Measurements from ENCODE around the gene GLT1D1.

The GLT1D1 gene

DNA sequence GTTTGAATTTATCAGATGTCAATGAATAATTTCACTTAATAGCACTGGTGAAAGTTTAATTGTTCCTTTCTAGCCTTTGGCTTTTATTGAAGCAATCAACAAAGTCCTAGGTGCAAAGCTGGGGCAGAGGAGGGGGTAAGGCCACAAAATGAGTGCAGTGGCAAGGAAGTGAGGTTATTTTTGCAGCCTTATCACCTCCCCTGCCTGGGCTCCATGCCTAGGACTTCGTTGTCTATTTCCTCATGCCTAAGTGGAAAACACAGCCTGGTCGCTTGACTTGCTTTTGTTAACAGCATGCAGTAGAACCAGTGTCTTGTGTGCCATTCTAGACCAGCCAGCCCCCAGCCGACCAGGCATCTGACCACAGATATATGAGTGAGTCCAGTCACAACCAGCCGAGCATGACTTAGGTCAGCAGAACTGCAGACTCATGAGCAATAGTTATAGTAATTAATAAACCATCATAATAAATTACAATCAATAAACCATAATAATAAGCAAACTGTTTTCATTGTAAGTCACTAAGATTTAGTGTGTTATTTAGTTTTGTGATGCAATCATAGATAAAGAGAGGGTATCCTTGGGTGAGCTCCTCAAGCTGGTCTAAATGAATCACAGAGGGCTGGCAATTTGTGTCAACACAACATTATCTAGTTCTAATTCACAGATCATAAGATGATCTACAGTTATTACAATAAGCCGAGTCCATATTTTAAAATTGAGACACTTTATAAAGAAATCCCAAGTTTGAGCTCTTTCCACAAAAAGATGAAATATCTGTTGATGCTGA lies 156.8 kb downstream of the GLT1D1 start:
- DNase-seq = no peak

DNA sequence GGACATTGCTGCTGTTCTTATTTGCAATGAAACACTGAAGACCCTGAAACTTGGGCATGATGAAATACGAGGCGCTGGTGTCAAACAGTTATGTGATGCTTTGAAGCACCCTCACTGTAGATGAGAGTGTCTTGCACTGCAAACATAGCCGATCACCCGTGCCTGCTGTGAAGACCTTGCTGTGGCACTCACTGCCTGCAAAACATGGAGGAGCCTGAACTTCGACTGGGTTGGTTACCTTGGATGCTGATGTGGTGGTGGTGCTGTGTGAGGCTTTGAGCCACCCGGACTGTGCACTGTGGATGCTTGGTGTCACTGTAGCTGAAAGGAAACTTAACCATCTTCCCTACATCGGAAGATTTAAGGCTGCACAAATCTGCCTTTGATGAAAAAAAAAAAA lies 162.9 kb downstream of the GLT1D1 start:
- DNase-seq = no peak

DNA sequence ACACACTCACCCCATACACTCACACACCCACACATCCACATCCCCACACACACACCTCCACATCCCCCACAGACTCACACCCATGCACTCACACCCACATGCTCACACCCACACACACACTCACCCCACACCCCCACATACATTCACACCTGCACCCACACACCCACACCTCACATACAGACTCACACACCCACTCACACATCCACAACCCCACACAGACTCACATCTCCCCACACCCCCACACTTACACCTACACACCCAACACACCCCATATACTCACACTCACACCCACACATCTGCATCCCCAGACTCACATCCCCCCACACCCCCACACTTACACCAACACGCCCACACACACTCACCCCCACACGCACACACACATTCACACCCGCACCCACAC lies 171.8 kb downstream of the GLT1D1 start:
- DNase-seq = no peak

DNA sequence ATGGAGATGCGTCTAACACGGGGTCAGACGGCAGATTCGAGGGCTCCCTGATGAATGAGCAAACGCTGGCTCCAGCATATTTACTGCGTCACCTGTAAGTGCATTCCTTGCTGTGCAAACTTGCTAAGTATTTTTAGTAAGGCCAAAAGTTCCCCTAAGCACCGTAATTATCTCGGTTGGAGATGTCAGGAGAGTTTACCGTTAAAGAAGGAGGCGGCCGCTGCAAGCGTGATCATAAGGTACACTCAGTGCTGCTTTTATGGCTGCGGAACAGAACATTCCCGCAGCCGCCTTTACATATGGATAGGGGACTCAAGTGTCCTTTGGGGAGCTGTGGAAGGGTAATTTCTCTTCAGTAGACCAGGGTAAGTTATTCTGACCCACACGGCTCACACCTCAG lies 175.6 kb downstream of the GLT1D1 start:
- DNase-seq = no peak
